Measurements from ENCODE around the gene RFX3. TPM values are rescaled to one million over a fixed set of nuclear protein-coding genes. Genes with fewer than 3 reads are reported as not detected.

Gene RFX3
- total RNA-seq, 1 donor from 2014 or later: 3.8 TPM

DNA sequence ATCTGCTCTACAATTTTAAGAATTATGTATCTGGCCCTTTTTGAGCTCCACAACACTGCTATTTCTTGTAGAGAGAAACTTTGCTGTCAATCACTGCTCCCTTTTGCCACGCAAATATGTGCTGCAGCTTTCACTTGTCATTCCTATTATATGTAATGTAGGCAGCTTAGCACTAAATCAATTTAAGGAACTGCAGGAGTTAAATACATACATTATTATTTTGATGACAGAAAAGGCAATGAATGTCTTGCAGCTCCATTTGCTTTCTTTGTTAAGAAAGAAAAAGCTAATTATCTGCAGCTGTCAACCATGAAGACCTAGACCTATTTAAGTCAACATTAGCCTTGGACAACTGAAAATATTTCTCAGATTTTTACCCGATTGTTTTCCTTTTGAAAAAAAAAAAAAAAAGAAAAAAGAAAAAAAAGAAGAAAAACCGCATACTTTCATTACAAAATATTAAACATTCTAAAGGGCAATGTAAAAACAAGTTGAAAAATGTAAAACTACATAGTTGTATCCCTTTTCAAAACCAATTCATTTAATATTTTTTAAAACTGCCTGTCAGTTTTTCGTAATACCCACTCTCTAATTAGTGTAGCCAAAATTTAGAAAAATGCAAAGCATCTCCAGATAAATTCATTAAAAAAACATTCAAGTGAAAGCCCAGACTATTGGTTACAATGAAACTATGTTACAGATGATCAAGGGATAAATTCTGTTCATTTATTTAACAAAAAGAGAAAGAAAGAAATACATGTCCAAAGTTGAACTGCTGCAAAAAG lies 57.2 kb downstream of the RFX3 start:
- Histone ChIP-seq H3K27ac (replicated peaks) (no peak overlapping the region), H3K4me1 (peaks cover 26% of the 10 kb centered on the region), H3K9me3 (replicated peaks) (no peaks in the 10 kb centered on the region), H3K36me3 (no peaks in the 10 kb centered on the region), H3K4me3 (no peak overlapping the region), H3K27me3 (ENCODE audit: low read depth) (no peaks in the 10 kb centered on the region)
- intact Hi-C loops (cut with micrococcal nuclease): loop anchor here (10.0 kb wide), 2 partner anchors 186 to 256 kb away; no protein-coding TSS in a partner anchor
- DNase-seq: no peak
- TF ChIP-seq, protein P1, sequence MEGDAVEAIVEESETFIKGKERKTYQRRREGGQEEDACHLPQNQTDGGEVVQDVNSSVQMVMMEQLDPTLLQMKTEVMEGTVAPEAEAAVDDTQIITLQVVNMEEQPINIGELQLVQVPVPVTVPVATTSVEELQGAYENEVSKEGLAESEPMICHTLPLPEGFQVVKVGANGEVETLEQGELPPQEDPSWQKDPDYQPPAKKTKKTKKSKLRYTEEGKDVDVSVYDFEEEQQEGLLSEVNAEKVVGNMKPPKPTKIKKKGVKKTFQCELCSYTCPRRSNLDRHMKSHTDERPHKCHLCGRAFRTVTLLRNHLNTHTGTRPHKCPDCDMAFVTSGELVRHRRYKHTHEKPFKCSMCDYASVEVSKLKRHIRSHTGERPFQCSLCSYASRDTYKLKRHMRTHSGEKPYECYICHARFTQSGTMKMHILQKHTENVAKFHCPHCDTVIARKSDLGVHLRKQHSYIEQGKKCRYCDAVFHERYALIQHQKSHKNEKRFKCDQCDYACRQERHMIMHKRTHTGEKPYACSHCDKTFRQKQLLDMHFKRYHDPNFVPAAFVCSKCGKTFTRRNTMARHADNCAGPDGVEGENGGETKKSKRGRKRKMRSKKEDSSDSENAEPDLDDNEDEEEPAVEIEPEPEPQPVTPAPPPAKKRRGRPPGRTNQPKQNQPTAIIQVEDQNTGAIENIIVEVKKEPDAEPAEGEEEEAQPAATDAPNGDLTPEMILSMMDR (IDR thresholded peaks at IDR 0.05; ENCODE audit: borderline replicate concordance): no peak

DNA sequence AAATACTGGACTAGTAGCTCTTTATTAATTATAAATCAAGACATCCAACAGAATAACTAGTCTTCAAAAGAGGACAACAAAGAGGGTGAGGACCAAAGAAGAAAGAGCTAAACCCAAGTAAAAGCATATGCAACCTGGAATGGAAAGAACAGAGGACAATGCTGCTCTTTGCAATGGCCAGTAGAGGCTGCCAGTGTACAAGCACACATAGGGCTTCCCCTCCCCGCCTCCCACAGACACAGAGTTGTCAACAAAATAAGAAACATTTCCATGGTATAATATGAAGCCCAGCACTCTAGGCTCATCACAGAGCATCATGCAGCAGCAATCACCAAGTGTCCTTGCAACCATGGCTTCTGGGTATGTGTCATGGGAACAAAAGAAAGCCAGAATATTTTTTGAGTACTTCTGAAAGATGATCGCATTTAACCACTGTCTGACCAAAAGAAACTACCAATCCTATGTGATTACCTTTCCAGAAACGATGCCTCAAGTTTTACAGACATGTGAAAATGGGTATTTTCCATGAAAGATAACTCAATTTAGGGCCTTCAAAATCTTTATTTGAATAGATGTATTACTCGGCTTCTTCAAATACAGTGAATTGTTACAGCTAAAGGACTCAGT lies 58.1 kb downstream of the RFX3 start:
- no peaks in the 10 kb centered on the region for H3K36me3 ChIP-seq
- H3K27ac ChIP-seq (replicated peaks): no peak overlapping the region
- intact Hi-C loops (cut with micrococcal nuclease): loop anchor here (10.0 kb wide), 2 partner anchors 187 to 257 kb away; no protein-coding TSS in a partner anchor

DNA sequence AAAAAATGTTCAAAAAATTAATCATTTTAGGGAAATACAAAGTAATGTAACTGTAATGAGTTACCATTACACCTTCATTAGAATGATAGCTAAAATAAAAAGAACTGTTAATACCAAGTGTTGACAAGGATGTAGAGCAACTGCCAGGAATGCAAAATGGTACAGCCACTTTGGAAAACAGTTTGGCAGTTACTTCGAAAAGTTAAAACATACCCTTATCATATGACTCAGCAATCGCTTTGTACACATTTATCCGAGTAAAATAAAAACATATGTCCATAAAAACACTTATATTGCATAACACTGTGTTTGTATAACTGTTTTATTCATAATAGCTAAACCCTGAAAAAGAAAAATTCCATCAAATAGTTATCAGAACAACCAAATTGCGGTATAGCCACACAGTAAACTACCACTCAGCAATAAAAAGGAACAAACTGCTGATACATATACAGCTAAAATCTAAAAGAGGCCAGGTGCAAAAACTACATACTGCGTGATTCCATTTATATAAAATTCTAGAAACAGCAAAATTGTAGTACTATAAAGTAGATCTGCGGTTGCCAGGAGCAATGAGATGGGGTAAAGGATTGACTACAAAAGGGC lies 61.7 kb downstream of the RFX3 start:
- DNase-seq: no peak
- intact Hi-C loops (cut with micrococcal nuclease): loop anchor here (10.0 kb wide), 2 partner anchors 191 to 261 kb away; no protein-coding TSS in a partner anchor
- TF ChIP-seq, protein P1 (IDR thresholded peaks at IDR 0.05; ENCODE audit: borderline replicate concordance): no peak
- Histone ChIP-seq H3K9me3 (replicated peaks) (no peaks in the 10 kb centered on the region), H3K4me3 (no peak overlapping the region), H3K27ac (replicated peaks) (no peak overlapping the region), H3K36me3 (no peaks in the 10 kb centered on the region), H3K4me1 (peaks cover 12% of the 10 kb centered on the region), H3K27me3 (ENCODE audit: low read depth) (no peaks in the 10 kb centered on the region)

More for the DNA sequence above, 58.1 kb downstream of the RFX3 start:
- TF ChIP-seq, protein P1 (IDR thresholded peaks at IDR 0.05; ENCODE audit: borderline replicate concordance): peak; percentile 89
- Histone ChIP-seq H3K9me3 (replicated peaks) (no peaks in the 10 kb centered on the region), H3K4me1 (peaks cover 21% of the 10 kb centered on the region), H3K4me3 (no peak overlapping the region), H3K27me3 (ENCODE audit: low read depth) (no peaks in the 10 kb centered on the region)
- DNase-seq: peak; percentile 42

DNA sequence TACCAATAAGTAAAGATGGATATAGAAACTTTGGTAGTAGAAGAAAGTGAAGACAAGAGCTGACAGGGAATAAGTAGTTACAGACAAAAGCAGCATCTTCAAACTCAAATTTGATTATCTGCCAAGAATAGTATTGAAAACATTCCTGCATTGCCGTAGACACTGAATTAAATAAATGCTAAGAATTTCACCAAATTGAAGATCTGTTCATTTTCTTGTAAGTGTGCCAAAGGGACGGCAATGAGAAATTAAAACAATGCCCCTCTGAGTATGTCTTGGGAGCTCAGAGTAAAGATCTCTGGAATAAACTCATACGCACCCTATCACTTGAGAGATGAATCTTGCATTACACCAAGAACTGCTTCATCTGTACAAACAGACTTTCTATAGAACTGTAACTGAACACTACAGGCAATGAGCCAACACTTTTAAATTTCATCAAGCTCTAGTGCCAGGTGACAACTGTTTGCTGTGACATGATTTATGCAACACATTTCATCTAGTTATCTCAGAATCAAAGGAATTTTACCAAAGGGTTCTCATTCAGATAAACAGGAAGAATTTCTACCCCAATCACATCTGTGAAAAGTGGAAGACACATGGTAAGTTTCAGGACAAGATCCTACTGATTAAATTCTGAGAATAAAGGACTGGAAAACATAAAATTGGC lies 66.9 kb downstream of the RFX3 start:
- TF ChIP-seq, protein P1 (IDR thresholded peaks at IDR 0.05; ENCODE audit: borderline replicate concordance): no peak
- Histone ChIP-seq H3K4me1 (peaks cover 13% of the 10 kb centered on the region), H3K9me3 (replicated peaks) (no peaks in the 10 kb centered on the region), H3K27me3 (ENCODE audit: low read depth) (no peaks in the 10 kb centered on the region), H3K4me3 (no peak overlapping the region), H3K27ac (replicated peaks) (no peak overlapping the region), H3K36me3 (no peaks in the 10 kb centered on the region)
- no peak for DNase-seq
- intact Hi-C loops (cut with micrococcal nuclease): no loop called here

DNA sequence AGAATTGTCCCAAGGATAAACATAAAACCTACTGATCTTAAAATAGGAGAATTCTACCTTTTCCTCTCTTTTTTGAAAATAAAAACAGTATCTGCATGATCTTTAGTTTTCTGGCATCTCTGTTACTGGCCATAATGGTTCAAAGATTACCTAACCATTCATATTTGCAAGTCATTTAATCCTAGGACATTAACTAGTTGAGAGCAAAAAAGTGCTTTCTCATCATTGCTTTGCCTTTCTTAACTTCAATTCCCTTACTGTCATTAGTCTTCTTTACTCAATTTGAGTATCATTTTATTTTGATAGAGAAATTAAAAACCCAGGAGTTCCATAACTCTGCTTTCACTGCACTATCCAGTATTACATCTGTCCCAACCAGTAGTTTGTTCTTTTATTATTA lies 68.6 kb downstream of the RFX3 start:
- TF ChIP-seq, protein P1 (IDR thresholded peaks at IDR 0.05; ENCODE audit: borderline replicate concordance): no peak
- no peaks in the 10 kb centered on the region for H3K36me3 ChIP-seq
- no peak overlapping the region for H3K27ac ChIP-seq (replicated peaks)
- no peak overlapping the region for H3K4me3 ChIP-seq
- no peaks in the 10 kb centered on the region for H3K9me3 ChIP-seq (replicated peaks)
- DNase-seq: no peak
- peaks cover 13% of the 10 kb centered on the region for H3K4me1 ChIP-seq
- no peaks in the 10 kb centered on the region for H3K27me3 ChIP-seq (ENCODE audit: low read depth)
- intact Hi-C loops (cut with micrococcal nuclease): no loop called here

Data from left ventricle myocardium inferior (tissue), 1 donor.